Left renal cortex interstitium (tissue), 4 donors: Measurements from ENCODE around the gene GAL3ST1. TPM values are rescaled to one million over a fixed set of nuclear protein-coding genes. Genes with fewer than 3 reads are reported as not detected.
"Not testable (repeated sequence)": the region's sequence is repeated elsewhere in the genome, so short reads cannot be mapped to it uniquely, and the experiment has no call there.

Experiments used
- DNase-seq, 4 donors: peaks; one replicate each; pipeline ENCODE4 v3.0.0-alpha.2; 2013; ENCODE audit warnings: low read depth in 4 of 4, low spot score in 2 of 4, missing footprints in 1 of 4
- polyA plus RNA-seq, 4 donors: library from polyadenylated mRNA; unstranded; fragments of 120-200 nt; gene quantifications; one replicate each; pipeline ENCODE4 v1.2.1, GENCODE V29; 2013; ENCODE audit not compliant: insufficient read length in 4 of 4

The GAL3ST1 gene
- polyA plus RNA-seq, 4 donors = 24.9 to 41.0 (median 35.6) TPM

DNA sequence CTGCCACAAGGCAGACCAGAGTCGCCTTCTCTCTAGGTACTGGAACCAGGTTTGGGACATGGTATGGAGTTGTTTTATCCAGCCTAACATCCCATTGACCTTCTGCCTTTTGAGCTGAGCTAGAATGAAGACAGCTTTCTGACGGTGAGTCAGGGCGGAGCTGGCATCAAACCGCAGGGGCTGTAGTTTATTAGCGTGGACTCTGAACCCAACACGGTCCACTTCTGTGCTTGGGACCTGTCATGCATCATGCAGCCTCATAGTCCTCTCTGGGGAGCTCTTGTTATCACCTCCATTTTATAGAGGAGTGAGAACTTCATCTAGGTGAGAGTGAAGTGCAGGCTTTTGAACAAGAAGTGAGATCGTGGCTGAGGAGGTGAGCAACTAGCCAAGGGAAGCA lies 8.3 kb downstream of the GAL3ST1 start:
- DNase-seq = no peak

DNA sequence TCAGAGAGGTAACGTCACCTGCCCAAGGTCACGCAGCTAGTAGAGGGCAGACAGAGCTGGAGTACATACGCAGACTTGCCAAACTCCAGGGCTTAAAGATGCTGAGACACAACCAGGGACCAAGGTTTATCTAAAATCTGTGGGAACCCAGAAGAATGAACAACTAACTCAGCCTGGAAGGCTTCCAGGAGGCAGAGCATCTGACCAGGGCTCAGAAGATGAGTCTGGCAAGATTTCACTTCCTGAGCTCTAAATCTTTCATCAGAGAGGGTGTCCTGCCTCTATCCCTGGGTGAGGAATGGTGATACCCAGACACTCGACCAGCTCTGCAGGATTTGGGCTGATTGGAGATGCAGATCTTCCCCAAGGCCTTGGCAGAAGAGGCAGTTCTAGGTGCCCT lies 9.1 kb downstream of the GAL3ST1 start:
- DNase-seq = no peak

DNA sequence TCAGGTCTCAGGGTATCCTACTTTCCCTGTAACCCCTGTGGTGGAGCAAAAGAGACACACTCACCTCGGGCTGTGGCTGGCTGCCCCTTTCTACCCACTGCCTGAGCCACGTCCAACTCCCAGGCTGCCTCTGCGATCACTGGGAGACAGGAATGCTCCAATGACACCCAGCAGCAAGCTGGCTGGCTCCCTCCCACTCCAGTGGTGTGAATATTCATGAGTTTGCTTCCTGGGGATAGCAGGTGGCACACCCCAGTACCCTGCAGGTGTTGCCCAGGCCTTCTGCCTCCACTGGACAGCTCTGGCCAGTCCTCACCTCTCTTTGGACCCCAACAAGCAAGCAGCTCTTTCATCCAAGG lies 9.7 kb downstream of the GAL3ST1 start:
- no peak for DNase-seq

DNA sequence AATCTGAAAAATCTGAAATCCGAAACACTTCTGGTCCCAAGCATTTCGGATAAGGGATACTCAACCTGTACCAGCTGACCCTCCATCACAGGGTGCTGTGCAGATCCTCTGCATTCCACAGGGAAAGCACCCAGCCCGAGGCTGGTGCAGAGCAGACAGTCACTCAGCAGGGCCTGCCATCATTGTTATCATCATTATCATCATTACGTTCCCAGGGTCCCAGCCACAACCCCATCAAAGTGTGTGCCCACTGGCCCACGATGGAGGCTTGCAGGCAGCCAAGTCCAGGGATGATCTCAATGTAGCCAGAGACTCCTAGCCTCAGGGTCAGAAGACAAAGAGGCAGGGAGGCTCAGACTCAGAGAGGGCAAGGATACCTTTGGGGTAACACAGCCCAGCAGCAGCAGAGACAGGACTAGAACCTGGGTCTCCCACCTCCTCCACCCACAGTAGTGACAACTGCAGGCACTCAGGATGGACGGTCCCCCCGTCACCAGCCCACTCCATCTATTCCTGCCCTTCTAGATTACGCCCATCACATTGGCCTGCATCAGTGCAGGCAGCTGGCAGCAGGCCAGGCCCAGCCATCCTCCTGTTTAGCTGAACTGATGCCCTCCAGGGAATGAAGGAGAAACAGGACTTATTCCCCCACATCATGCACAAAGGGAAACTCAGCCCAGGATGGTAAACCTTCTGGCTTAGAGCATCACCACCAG lies 10.3 kb downstream of the GAL3ST1 start:
- DNase-seq = no peak

DNA sequence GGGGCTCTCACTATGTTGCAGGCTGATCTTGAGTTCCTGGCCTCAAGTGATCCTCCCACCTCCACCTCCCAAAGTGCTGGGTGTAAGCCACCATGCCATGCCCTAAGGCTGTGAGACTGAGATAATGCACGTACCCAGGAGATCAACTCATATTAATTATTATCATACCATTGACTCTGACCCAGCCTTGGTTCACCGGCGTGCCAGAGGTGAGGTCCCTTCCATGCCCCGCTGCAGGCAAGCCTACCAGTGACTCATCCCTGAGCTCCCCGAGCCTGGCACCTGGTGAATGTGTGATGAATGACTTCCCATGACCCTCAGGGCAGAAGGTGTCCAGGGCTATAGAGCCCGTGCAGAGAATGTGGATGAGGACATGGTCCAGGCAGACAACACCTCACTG lies 12.1 kb downstream of the GAL3ST1 start:
- no peak for DNase-seq

DNA sequence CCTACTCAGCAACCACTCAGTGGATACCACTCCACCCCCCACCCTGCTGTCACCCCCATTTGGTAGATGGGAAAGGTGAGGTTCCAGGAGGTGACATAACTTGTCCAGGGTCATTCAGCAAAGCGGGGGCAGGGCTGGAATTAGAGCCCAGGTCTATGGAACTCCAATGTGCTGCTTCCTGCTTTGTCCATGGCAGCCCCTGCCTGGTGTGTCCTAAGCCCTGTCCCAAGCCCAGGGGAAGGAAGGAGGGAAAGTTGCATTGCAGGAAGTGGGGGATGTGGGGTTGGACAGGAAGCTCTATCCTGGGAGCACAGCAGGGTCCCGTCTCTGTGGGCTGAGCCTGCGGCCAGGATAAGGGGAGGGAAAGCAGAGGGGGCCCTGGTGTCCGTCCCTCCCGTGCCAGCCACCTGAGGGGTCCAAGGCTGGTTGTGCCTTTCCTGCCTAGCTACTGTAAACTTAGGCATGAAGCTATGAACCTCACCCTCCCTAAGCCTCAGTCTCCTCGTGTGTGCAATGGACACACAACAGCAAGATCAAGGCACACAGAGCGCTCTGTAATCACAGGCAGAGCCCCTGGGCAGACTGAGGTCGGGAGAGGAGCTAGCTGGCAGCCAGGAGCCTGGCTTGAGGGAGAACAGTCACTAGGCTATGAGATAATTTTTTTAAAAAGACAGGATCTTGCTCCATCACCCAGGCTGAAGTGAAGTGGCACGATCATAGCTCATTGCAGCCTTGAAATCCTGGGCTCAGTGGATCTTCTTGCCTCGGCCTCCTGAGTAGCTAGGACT lies 12.9 kb downstream of the GAL3ST1 start:
- DNase-seq = no peak

DNA sequence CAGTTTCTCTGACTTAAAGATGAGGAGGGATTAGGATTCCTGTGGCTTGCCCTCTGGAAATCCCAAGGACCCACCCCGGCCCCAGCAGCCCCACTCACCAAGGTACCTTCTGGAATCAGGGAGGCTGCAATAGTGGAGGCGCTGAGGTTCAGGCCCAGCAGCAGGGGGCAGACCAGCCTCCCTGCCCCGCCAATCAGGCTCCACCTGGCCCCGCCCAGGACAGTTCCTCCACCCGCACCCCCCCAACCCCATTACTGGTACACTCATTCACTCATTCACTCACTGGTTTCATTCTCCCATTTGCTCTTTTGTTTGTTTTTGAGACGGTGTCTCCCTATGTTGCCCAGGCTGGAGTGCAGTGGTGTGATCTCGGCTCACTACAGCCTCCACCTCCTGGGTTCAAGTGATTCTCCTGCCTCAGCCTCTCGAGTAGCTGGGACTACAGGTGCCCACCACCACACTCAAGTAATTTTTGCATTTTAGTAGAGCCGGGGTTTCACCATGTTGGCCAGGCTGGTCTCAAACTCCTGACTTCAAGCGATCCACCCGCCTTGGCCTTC lies 13.7 kb downstream of the GAL3ST1 start:
- not testable (repeated sequence) for DNase-seq

DNA sequence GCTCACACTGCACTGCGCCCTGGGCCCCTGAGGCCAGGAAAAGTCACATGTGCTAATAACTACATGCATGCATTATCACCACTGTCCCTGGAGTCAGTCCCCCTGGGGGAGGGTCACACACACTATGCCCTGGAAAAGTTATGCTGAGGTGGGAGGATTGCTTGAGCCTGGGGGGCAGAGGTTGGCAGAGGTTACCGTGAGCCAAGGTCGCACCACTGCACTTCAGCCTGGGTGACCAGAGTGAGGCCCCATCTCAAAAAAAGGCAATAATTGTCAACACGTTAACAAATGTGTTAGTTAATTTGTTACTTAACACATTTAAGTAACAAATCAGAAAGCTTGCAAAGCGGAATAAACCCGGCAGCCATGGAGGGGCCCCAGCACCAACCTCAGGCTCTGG lies 14.6 kb downstream of the GAL3ST1 start:
- no peak for DNase-seq

DNA sequence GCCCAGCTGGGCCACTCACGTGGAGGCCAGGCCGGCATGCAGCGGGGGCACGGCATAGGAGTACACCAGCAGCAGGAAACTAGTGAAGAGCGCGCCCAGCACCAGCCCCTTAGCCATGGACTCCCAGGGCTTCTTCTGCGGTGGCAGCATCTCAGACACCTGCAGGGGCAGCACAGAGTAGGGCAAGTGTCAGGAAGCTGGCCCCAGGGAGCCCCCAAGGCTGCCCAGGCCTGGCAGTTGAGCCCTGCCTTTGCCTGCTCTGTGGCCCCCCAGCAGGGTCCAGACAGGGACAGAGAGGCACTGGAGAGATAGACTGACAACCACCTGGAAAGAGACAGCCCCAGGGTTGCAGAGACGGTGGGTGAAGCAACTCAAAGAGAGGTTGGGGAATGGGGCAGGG lies 17.2 kb downstream of the GAL3ST1 start:
- no peak for DNase-seq

DNA sequence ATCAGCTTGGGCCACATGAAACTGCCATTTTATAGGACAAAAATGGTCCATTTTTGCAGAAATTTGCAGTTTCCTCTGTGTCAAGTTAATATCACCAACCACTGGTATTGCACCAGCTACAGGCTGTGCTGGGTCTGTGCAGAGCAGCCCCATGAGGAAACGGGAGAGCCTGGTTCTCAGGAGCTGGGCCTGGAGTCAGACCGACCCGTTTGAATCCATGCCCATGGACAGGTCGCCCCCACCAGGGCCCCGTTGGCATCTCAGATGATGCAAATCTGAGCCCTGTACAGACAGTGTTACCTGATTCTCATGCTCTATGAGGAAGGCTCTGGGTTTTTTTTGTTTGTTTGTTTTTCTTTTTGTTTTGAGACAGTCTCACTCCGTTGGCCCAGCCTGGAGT lies 18.1 kb downstream of the GAL3ST1 start:
- no peak for DNase-seq

DNA sequence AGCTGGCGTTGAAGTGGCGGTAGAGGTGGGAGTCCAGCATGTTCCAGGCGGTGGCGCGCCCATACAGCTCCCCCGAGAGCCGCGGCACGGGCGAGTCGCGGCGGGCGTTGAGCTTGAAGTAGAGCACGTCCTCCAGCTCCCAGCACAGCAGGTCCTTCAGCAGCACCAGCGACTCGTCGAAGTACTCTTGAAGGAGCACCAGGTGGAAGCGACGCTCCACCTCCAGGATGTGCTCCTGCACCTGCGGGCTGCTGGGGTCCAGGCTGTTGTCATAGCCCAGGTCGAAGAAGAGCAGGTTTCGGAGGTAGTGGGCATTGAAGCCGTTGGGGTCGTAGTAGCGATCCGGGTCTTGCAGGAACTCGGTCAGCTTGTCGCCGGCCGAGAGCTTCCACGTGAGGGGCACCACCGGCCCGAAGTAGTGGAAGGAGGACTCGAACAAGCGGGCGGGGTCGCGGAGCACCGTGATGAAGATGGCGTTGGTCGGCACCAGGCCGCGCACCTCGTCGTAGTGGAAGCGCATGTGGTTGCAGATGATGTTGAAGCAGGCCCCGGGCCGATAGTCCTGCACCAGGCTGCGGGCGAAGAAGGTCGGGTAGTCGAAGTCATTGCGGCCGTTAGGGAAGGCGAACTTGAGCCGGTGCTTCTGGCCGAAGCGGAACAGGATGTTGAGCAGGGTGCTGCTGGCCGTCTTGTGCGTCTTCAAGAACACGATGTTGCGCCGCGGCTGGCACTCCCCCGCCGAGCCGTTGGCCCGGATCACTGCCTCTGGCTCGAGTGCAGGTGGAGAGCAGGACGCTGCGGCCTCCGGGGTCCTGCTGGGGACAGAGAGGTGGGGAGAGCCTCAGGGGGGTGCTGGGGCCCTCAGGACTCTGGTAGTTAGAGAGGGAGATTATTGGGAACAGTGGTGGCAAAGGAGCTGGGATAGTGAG lies 18.9 kb downstream of the GAL3ST1 start:
- no peak for DNase-seq

DNA sequence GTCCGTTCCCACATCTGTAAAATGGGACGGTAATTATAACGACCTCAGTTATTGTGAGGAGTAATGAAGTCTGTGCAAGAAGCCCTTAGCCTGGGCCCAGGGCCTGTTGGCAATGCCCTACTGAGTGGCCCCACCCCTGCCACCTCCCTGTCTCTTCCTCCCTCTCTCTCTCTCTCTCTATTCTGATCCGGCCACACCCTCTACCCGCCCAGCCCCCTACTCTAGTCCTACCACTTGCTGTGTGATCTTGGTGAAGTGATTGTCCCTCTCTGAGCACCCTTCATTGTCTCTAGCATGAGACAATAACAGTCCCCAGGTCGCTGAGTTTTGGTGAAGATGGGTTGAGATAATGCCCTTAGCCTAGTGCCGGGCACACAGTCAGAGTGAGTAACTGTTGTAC lies 20.5 kb downstream of the GAL3ST1 start:
- no peak for DNase-seq

DNA sequence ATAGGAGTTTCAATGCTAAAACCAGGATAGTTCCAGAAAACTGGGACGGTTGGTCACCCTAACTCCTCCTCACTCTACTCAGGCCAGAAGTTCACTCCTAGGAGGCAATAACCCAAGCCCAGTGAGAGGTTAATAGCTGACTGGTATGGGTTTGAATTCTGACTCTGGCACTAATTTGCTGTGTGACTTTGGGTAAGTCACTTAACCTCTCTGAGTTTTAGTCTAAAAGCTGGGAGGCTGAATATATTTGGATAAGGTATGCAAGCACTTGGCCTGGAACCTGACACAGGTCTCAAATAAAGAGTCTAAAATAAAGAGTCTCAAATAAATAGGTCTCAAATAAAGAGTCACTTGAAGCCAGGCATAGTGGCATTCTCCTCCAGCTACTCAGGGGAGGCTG lies 21.7 kb downstream of the GAL3ST1 start:
- DNase-seq = no peak

DNA sequence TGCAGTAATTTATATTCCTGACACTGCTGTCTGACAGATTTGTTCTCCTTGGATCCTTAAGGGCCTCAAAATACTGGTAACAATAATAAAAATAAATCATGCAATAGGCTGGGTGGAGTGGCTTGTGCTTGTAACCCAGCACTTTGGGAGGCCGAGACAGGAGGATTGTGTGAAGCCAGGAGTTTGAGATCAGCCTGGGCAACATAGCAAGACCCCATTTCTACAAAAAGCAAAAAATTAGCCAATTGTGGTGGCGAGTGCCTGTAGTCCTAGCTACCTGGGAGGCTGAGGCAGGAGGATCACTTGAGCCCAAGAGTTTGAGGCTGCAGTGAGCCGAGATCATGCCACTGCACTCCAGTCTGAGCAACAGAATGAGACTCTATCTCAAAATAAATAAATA lies 22.7 kb downstream of the GAL3ST1 start:
- not testable (repeated sequence) for DNase-seq

DNA sequence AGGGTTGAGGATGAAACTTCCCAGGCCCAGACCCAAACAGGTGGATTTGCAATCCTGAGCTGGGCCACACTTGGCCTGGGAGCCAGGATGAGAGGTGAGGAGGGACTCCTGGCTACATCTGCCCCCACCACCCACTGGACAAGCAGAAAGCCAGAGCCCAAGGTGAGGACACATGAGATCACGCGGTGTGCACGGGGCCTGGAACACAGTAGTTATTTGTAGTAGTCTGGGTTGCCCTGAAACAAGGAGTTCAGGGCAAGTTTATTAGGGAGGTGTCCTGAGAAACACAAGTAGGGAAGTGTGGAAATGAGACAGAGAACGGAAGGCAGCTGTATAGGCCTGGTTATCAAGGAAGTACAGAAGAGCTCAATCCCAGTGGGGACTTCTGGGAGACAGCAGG lies 27.3 kb downstream of the GAL3ST1 start:
- no peak for DNase-seq

DNA sequence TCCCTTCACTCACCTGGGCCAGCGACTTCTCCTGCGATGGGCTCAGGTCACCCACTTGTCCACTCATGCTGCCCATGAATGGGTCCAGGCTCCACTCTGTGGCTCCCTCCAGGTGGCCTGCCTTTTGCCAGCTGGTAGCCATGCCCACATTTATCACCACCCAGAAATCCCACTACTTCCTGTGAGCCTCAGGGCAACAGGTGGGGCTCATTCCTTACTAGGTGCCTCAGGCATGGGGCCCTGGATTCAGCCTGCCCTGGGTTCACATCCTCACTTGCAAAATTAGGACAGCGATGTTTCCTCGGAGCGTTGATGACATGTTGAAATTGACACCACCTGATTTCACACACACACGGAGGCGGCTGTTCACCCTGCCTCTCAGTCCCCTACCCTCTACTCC lies 27.8 kb downstream of the GAL3ST1 start, which contains the start of gene SEC14L6:
TSS of gene SEC14L6 (minus strand) at position 126 of the 400 bp plus-strand sequence. CDS start at position 67, 59 bp downstream.
- DNase-seq = no peak

DNA sequence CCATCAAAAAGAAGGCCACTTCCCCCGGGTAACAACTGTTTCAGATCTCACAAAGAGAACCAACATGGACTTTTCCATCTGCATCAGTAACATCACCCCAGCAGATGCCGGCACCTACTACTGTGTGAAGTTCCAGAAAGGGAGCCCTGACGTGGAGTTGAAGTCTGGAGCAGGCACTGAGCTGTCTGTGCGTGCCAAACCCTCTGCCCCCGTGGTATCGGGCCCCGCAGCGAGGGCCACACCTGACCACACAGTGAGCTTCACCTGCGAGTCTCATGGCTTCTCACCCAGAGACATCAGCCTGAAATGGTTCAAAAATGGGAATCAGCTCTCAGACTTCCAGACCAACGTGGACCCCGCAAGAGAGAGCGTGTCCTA lies 31.7 kb downstream of the GAL3ST1 start:
- DNase-seq = no peak

DNA sequence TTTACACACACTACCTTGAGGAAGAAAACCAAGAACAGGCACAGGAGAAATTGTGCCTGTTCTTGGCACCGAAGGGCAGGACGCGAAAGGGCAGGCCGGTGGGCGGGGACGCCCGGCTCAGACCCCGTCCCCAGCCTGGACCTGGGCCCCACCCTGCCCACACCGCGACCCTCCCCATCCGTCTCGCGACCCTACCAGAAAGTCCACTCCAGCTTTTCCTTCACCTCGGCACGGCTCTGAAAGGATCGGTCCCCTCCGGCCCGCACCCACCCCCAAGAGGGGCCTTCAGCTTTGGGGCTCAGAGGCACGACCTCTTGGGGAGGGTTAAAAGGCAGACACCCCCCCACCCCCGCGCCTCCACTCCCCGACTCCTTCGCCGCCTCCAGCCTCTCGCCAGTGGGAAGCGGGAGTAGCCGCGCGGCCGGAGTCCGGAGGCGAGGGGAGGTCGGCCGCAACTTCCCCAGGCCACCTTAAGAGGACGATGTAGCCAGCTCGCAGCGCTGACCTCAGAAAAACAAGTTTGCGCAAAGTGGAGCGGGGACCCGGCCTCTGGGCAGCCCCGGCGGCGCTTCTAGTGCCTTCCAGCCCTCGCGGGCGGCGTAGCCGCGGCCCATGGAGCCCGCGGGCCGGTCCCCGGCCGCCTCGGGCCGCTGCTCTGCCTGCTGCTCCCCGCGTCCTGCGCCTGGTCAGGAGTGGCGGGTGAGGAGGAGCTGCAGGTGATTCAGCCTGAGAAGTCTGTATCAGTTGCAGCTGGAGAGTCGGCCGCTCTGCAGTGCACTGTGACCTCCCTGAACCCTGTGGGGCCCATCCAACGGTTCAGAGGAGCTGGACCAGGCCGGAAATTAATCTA lies 32.3 kb downstream of the GAL3ST1 start:
- peak in 1 of 4 donors; percentile 15 for DNase-seq

DNA sequence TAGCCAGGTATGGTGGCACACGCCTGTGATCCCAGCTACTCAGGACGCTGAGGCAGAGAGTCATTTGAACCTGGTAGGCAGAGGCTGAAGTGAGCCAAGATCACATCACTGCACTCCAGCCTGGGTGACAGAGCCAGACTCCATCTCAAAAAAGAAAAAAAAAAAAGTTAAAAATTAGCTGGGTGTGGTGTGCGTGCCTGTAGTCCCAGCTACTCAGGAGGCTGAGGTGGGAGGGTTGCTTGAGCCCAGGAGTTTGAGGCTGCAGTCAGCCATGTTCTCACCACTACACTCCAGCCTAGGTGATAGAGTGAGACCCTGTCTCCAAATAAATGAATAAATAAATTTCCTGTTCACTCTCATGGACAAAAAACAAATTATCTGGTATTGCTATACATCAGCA lies 33.0 kb downstream of the GAL3ST1 start:
- DNase-seq = not testable (repeated sequence)

DNA sequence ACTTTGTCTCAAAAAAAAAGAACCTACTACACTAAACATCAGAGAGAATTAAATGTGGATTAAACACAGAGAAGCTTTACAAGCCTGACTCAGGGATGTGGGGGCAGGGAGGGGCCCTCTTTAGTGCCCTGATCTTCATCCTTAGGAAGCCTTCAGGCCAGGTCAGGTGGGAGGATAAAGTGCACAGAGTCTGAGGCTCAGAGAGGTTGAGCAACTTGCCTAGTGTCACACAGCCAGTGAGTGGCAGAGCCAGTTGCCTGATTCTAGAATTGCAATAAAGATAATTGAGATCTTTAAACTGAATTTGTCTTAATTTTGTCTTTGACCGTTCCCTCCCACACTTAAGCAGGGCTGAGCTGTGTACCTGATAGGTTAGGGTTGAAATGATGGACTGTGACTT lies 35.1 kb downstream of the GAL3ST1 start:
- no peak for DNase-seq
